Fibroblast of skin of abdomen (primary cell): ENCODE measurements around the gene PSG3.
A peak's percentile ranks its signal among the peaks of the same experiment; 100 is the strongest.
"Not testable (repeated sequence)": the region's sequence is repeated elsewhere in the genome, so short reads cannot be mapped to it uniquely, and the experiment has no call there.

Experiments used
- DNase-seq: peaks from one replicate; pipeline ENCODE4 v3.0.0-alpha.2; 2013

The PSG3 gene

DNA sequence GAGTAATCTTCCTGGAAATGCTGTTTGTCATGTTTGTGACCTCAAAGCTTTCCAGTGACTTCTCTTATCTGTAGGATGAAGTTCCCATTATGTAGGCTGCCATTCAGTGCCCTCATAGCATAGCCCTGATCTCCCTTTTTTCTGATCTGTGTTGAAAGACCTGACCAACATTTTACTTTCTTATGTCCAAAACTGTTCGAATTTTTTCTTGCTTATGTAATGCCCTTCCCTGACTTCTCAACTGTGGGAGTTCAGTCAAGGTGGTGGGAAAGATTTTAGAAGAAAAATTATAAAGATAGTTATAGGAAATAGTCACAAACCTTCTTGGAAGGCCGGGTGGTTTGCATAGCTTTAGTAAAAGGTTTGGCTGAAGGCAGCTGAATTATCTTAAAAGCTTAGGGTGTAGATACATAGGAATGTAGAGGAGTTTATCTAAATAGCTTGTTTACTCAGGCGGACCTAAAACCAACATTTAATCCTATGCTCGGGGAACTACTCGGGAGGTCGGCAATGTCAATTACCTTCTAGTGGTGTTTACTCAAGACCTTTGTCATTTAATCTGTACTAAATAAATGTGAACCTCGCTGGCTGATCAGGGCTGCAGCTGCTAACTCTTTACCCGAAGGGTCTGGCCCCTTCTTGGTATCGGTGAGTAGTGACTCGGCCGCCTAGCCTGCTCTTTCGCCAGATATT, 44.3 kb downstream of the PSG3 start:
- DNase-seq, result no peak

DNA sequence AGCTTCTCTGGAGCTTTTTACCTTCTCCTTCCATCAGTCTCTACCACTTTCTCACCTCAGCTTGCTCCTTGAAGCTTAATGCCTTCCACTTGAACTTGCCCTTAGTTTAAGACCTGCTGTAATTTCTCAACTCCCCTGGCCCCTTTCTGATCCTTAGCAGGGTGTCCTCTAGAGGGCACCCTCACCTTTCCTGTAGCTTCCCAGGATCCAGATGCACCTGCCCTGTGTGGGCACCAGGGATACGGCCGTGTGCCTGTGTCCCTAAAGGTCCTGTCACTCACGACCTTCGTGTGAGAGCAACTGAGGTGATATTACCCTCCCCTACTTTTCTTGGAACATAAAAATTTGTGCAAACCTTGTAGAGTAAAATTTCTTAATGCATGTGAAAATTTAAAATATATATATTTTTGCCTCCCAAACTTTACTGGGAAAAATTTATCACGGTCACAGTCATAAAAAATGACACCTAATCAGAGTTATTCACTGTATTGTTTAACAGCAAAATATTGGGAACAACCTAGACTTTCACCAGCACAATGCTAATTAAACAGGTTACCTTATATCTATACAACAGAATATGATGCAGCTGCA, 46.4 kb downstream of the PSG3 start:
- peak; percentile 27 for DNase-seq

- DNase-seq, result peak; percentile 23
These were observed 56.3 kb downstream of the PSG3 start for GRCh38 chr19:42683917-42684513.

DNA sequence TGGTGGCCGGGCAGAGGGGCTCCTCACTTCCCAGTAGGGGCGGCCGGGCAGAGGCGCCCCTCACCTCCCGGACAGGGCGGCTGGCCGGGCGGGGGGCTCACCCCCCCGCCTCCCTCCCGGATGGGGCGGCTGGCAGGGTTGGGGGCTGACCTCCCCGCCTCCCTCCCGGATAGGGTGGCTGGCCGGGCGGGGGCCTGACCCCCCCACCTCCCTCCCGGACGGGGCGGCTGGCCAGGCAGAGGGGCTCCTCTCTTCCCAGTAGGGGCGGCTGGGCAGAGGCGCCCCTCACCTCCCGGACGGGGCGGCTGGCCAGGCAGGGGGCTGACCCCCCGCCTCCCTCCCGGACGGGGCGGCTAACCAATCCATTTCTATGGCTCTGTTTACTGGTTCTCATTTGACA, 64.0 kb downstream of the PSG3 start:
- DNase-seq, result not testable (repeated sequence)

GRCh38 chr19:42674549-42674948, 65.7 kb downstream of the PSG3 start:
- not testable (repeated sequence) for DNase-seq
